PC-9 (cell line): Measurements from ENCODE around the gene SERTAD3. TPM values are rescaled to one million over a fixed set of nuclear protein-coding genes. Genes with fewer than 3 reads are reported as not detected.

ENCODE experiments used
- BruUV-seq: library from RNA; stranded (reverse); fragments of 400-500 nt; replicated peaks from 2 replicates; lab custom pipeline; 2021; lab: Mats Ljungman, UMichigan
- CTCF ChIA-PET: fragments of 300-600 bp; sonication (Branson Sonifier 250); formaldehyde crosslinking; loops from one replicate; lab custom pipeline; 2022; ENCODE audit warnings: antibody characterized with exemption; lab: Charles Lee
- POLR2A ChIA-PET: fragments of 300-600 bp; sonication (Branson Sonifier 250); formaldehyde crosslinking; loops from one replicate; lab custom pipeline; 2022; ENCODE audit warnings: antibody characterized with exemption; ENCODE audit not compliant: unreplicated experiment; lab: Charles Lee
- DNase-seq, 2 experiments: peaks; one replicate each; pipeline versions ENCODE4 v3.0.0 to v3.0.0-alpha.2; 2015 to 2022; ENCODE audit warnings: mixed read lengths in 1 of 2
- H2AFZ ChIP-seq: fragments of 200-600 bp; sonication (generic); 2 replicates; pipeline ENCODE4 v1.8.1; 2017; ENCODE audit warnings: antibody characterized with exemption
- H3F3A ChIP-seq: fragments of 200-600 bp; sonication (generic); 2 replicates; pipeline ENCODE4 v1.8.1; 2017; ENCODE audit warnings: antibody characterized with exemption, mild to moderate bottlenecking, low read depth; ENCODE audit not compliant: insufficient read depth
- H3K27ac ChIP-seq: fragments of 200-600 bp; sonication (generic); 2 replicates; pipeline ENCODE4 v1.6.1; 2016; ENCODE audit warnings: mixed run types
- H3K27me3 ChIP-seq: fragments of 200-600 bp; sonication (generic); 2 replicates; pipeline ENCODE4 v1.6.1; 2016; ENCODE audit warnings: low read depth, mixed run types; ENCODE audit not compliant: insufficient read depth
- H3K36me3 ChIP-seq: fragments of 200-600 bp; sonication (generic); 2 replicates; pipeline ENCODE4 v1.6.1; 2016; ENCODE audit warnings: low read depth, mixed run types
- H3K4me1 ChIP-seq: fragments of 200-600 bp; sonication (generic); replicated peaks from 2 replicates; pipeline ENCODE4 v1.6.1; 2016; ENCODE audit warnings: mixed run types; ENCODE audit not compliant: insufficient read depth
- H3K4me2 ChIP-seq: fragments of 200-600 bp; sonication (generic); 2 replicates; pipeline ENCODE4 v1.6.1; 2017; ENCODE audit warnings: mixed run types
- H3K4me3 ChIP-seq: fragments of 200-600 bp; sonication (generic); 2 replicates; pipeline ENCODE4 v1.6.1; 2016; ENCODE audit warnings: mixed run types
- H3K79me2 ChIP-seq: fragments of 200-600 bp; sonication (generic); 2 replicates; pipeline ENCODE4 v1.6.1; 2017; ENCODE audit warnings: low read depth, mixed run types
- H3K9me2 ChIP-seq: fragments of 200-600 bp; sonication (generic); 2 replicates; pipeline ENCODE4 v1.8.1; 2017; ENCODE audit warnings: mild to moderate bottlenecking; ENCODE audit not compliant: insufficient read depth
- H3K9me3 ChIP-seq: fragments of 200-600 bp; sonication (generic); 2 replicates; pipeline ENCODE4 v1.8.1; 2016; ENCODE audit warnings: low read depth; ENCODE audit not compliant: insufficient read depth
- H4K20me1 ChIP-seq: fragments of 200-600 bp; sonication (generic); 2 replicates; pipeline ENCODE4 v1.8.1; 2017; ENCODE audit not compliant: insufficient read depth
- EZH2 ChIP-seq: fragments of 200-600 bp; sonication (generic); IDR thresholded peaks from 2 replicates; pipeline ENCODE4 v1.8.0; 2017; ENCODE audit warnings: antibody characterized with exemption, low read depth
- intact Hi-C: fragments of 100-400 bp; cut with micrococcal nuclease; formaldehyde crosslinking; loops from one replicate; pipeline ENCODE4 v1.10.0; 2022; ENCODE audit not compliant: unreplicated experiment
- total RNA-seq: library from RNA; stranded (reverse); gene quantifications from 2 replicates; pipeline ENCODE4 v1.2.3, GENCODE V29; 2021
- TF ChIP-seq, protein P1 (sequence below): fragments of 200-600 bp; sonication (generic); conservative IDR thresholded peaks from 2 replicates; pipeline ENCODE4 v1.6.1; 2017; ENCODE audit warnings: mixed run types, antibody characterized with exemption, mild to moderate bottlenecking, moderate library complexity

The SERTAD3 gene
- total RNA-seq, 1 experiment from 2014 or later, result 41.4 TPM

DNA sequence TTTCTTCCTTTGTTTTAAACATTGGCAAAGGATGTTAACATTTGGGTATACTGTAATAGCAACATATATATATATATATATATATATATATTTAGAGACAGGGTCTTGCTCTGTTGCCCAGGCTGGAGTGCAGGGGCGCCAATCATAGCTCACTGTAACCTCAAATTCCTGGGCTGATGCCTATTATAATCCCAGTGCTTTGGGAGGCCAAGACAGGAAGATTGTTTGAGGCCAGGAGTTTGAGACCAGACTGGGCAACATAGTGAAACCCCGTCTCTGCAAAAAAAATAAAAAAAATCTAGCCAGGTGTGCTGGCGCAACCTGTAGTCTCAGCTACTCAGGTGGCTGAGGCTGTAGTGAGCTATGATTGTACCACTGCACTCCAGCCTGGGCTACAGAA, 16.1 kb upstream of the SERTAD3 start:
- Histone ChIP-seq H3K9me2 (no peaks in the 10 kb centered on the region), H3K4me1 (peaks cover 22% of the 10 kb centered on the region), H3K4me2 (no peak overlapping the region), H3K4me3 (no peak overlapping the region), H3F3A (peaks cover 23% of the 10 kb centered on the region), H3K9me3 (no peaks in the 10 kb centered on the region), H2AFZ (no peak overlapping the region), H3K36me3 (no peaks in the 10 kb centered on the region), H3K79me2 (peaks cover 36% of the 10 kb centered on the region), H3K27ac (no peak overlapping the region), H3K27me3 (no peaks in the 10 kb centered on the region), H4K20me1 (no peaks in the 10 kb centered on the region)
- CTCF ChIA-PET, result no interaction called here
- BruUV-seq, result no TSS peak
- intact Hi-C loops, result loop anchor here (5.0 kb wide), 1 partner anchor 62 kb away; no protein-coding TSS in a partner anchor
- POLR2A ChIA-PET, result interaction anchor here (0.6 kb wide), 1 partner anchor 139 kb away, joined by 8 read pairs; no protein-coding TSS in a partner anchor
- DNase-seq, result no peak
- TF ChIP-seq EZH2, result no peak

- no peaks in the 10 kb centered on the region for H3K9me3 ChIP-seq
- ChIA-PET CTCF (no interaction called here), POLR2A (no interaction called here)
- peaks cover 31% of the 10 kb centered on the region for H3K79me2 ChIP-seq
- H3K36me3 ChIP-seq, result no peaks in the 10 kb centered on the region
- H3K27me3 ChIP-seq, result no peaks in the 10 kb centered on the region
- no peak overlapping the region for H2AFZ ChIP-seq
- TF ChIP-seq, protein P1, sequence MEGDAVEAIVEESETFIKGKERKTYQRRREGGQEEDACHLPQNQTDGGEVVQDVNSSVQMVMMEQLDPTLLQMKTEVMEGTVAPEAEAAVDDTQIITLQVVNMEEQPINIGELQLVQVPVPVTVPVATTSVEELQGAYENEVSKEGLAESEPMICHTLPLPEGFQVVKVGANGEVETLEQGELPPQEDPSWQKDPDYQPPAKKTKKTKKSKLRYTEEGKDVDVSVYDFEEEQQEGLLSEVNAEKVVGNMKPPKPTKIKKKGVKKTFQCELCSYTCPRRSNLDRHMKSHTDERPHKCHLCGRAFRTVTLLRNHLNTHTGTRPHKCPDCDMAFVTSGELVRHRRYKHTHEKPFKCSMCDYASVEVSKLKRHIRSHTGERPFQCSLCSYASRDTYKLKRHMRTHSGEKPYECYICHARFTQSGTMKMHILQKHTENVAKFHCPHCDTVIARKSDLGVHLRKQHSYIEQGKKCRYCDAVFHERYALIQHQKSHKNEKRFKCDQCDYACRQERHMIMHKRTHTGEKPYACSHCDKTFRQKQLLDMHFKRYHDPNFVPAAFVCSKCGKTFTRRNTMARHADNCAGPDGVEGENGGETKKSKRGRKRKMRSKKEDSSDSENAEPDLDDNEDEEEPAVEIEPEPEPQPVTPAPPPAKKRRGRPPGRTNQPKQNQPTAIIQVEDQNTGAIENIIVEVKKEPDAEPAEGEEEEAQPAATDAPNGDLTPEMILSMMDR, result no peak
- no peak for TF ChIP-seq EZH2
- no peak overlapping the region for H3K4me3 ChIP-seq
- DNase-seq, result no peak
- H3K4me2 ChIP-seq, result no peak overlapping the region
- no peak overlapping the region for H3K27ac ChIP-seq
- no peaks in the 10 kb centered on the region for H4K20me1 ChIP-seq
- intact Hi-C loops, result no loop called here
- peaks cover 10% of the 10 kb centered on the region for H3F3A ChIP-seq
- no TSS peak for BruUV-seq
- H3K4me1 ChIP-seq, result peaks cover 10% of the 10 kb centered on the region
- H3K9me2 ChIP-seq, result no peaks in the 10 kb centered on the region
Measured at GRCh38 chr19:40458597-40458974, 14.5 kb upstream of the SERTAD3 start.

GRCh38 chr19:40457953-40458596, 13.9 kb upstream of the SERTAD3 start:
- no peak for DNase-seq
- H3K9me2 ChIP-seq, result no peaks in the 10 kb centered on the region
- intact Hi-C loops, result no loop called here
- H3K79me2 ChIP-seq, result peaks cover 30% of the 10 kb centered on the region
- ChIA-PET POLR2A (no interaction called here), CTCF (no interaction called here)
- no peaks in the 10 kb centered on the region for H3K36me3 ChIP-seq
- no TSS peak for BruUV-seq
- peaks cover 12% of the 10 kb centered on the region for H3F3A ChIP-seq
- no peaks in the 10 kb centered on the region for H3K9me3 ChIP-seq
- no peak overlapping the region for H3K4me3 ChIP-seq
- no peak overlapping the region for H2AFZ ChIP-seq
- TF ChIP-seq, protein P1, result no peak
- TF ChIP-seq EZH2, result no peak
- H3K27ac ChIP-seq, result no peak overlapping the region
- H4K20me1 ChIP-seq, result no peaks in the 10 kb centered on the region
- no peak overlapping the region for H3K4me2 ChIP-seq
- H3K27me3 ChIP-seq, result no peaks in the 10 kb centered on the region
- H3K4me1 ChIP-seq, result peaks cover 5% of the 10 kb centered on the region
